Measurements from ENCODE around the gene KLRC1.
"Not testable (repeated sequence)": the region's sequence is repeated elsewhere in the genome, so short reads cannot be mapped to it uniquely, and the experiment has no call there.

The KLRC1 gene

DNA sequence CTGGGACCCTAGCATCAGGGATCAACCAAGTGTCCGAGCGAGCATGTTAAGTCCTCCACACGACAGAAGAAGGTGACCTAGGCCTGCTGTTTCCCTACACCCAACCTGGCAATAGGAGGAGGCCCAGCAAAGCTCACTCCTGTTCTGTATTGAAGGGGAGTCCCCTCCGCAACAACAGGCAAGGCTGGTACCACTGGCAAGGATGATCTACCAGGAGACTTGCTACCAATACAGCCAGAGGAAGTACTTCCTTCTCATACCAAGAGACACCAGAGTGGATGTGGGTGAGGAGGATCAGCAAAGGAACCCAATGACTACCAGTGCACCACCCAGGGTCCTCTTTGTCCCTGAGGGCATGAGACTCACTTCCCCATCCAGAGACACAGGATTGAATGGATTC is 4.9 kb downstream of the KLRC1 start:
- DNase-seq (ENCODE audit: low spot score in 2 of 2) (no peak), ATAC-seq (replicated peaks; ENCODE audit: extremely low read depth, poor library complexity, severe bottlenecking) (no peak)
- H3K27ac Mint-ChIP-seq (ENCODE audit: low read depth): no peak overlapping the region
- no peaks in the 10 kb centered on the region for H3K36me3 Mint-ChIP-seq (ENCODE audit: insufficient read depth)
- H3K4me3 Mint-ChIP-seq: no peak overlapping the region
- H3K9me3 Mint-ChIP-seq: no peaks in the 10 kb centered on the region
- no peaks in the 10 kb centered on the region for H3K4me1 Mint-ChIP-seq
- no peaks in the 10 kb centered on the region for H3K27me3 Mint-ChIP-seq

DNA sequence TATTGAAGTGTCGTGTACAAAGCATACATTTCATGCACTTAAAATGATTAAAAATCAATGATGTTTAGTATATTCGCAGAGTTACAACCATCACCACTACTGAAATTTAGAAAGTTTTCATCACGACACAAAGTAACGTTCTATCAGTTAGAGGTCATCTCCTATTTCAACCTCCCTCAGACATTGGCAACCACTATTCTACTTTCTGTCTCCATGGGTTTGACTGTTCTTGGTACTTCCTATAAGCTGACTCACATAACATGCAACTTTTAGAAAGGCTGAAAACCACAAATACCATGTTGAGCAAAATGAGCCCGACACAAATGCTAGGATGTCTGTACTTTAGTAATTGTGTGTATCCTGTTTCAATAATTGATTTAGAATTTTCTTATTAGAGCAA is 7.1 kb downstream of the KLRC1 start:
- H3K9me3 Mint-ChIP-seq; H3K27me3 Mint-ChIP-seq; DNase-seq (ENCODE audit: low spot score in 2 of 2); H3K4me1 Mint-ChIP-seq; H3K27ac Mint-ChIP-seq (ENCODE audit: low read depth); H3K4me3 Mint-ChIP-seq; H3K36me3 Mint-ChIP-seq (ENCODE audit: insufficient read depth): not testable (repeated sequence)
- peak; percentile 49 for ATAC-seq (replicated peaks; ENCODE audit: extremely low read depth, poor library complexity, severe bottlenecking)

DNA sequence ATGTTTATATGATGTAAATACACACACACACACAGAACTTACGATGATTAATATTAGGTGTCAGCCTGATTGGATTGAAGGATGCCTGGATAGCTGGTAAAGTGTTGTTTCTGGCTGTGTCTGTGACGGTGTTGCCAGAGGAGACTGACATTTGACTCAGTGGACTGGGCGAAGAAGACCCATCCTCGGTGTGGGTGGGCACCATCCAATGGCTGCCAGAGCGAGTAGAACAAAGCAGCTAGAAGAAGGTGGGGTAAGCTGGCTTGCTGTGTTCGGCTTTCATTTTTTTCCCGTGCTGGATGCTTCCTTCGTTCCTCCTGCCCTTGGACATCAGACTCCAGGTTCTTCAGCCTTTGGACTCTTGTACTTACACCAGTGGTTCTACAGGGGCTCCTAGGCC is 12.0 kb downstream of the KLRC1 start:
- DNase-seq (ENCODE audit: low spot score in 2 of 2); H3K27me3 Mint-ChIP-seq; ATAC-seq (replicated peaks; ENCODE audit: extremely low read depth, poor library complexity, severe bottlenecking); H3K4me1 Mint-ChIP-seq; H3K36me3 Mint-ChIP-seq (ENCODE audit: insufficient read depth); H3K9me3 Mint-ChIP-seq; H3K4me3 Mint-ChIP-seq; H3K27ac Mint-ChIP-seq (ENCODE audit: low read depth): not testable (repeated sequence)

DNA sequence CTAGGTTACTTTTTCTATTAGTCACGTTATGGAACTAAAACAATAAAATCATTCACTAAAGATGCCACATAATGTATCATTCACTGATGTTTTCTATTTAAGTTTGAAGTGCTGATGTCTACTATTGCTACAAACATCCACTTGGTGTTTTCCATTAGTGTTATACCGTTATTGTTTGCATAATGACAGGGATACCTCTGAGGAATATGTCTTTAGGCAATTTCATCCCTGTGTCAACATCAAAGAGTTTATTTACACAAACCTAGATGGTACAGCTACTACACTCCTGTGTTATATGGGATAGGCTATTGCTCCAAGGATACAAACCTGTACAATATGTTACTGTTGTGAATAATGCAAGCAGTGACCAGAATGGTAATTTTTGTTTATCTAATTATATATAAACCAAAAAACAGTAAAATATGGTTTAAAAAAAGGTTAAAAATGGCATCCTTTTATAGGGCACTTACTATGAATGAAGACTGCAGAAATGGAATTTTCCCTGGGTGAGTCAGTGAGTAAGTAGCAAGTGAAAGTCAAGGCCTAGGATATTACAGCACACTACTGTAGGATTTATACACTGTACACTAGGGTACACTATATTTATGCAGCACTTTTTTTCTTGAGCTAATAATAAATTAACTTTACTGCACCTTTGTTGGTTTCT is 13.4 kb downstream of the KLRC1 start:
- ATAC-seq (replicated peaks; ENCODE audit: extremely low read depth, poor library complexity, severe bottlenecking); H3K9me3 Mint-ChIP-seq; H3K4me1 Mint-ChIP-seq; H3K36me3 Mint-ChIP-seq (ENCODE audit: insufficient read depth); DNase-seq (ENCODE audit: low spot score in 2 of 2); H3K4me3 Mint-ChIP-seq; H3K27me3 Mint-ChIP-seq; H3K27ac Mint-ChIP-seq (ENCODE audit: low read depth): not testable (repeated sequence)

DNA sequence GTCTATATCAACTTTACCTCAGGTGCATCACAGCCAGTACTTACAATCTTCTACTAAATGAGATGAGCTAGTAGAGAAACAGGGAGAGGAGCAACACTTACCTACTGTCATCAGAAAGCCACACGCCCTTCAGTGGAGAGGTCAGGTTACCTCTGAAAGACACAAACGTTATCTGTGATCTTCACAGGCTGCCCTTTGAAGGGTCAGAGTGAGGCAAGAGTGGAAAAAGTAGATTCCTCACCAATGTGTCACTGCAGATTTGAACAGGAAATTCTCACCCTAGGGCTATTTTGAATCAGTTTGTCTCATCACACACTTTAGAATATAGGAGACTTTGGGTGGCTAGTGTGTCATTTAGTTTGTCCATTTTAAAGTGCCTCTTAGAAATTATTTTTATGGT is 15.6 kb downstream of the KLRC1 start:
- not testable (repeated sequence) for ATAC-seq (replicated peaks; ENCODE audit: extremely low read depth, poor library complexity, severe bottlenecking); H3K27ac Mint-ChIP-seq (ENCODE audit: low read depth)

DNA sequence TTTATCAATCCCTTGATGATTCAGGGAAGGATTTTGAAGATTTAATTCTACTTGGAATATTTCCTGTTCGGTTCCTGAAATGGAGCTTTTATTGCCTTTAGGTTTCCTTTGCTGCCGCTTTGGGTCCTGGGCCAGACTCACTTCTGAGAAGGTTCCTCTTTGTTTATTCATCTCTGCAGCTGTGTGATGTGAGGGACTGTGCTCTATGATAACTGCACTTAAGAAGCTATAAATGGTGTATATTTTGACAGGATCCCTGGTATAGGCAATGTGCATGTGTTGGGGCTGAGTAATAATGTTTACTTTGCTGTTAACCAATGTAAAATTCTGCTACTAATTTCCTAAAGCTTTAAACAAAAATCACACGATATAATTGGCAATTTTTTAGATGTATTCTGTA is 17.4 kb downstream of the KLRC1 start, which contains the start of gene KLRC2:
TSS of gene KLRC2 (minus strand) at position 195 of the 400 bp plus-strand sequence. CDS start at position 171, 24 bp downstream.
- H3K4me1 Mint-ChIP-seq; H3K27me3 Mint-ChIP-seq; H3K36me3 Mint-ChIP-seq (ENCODE audit: insufficient read depth); H3K27ac Mint-ChIP-seq (ENCODE audit: low read depth); DNase-seq (ENCODE audit: low spot score in 2 of 2); H3K4me3 Mint-ChIP-seq; H3K9me3 Mint-ChIP-seq: not testable (repeated sequence)
- ATAC-seq (replicated peaks; ENCODE audit: extremely low read depth, poor library complexity, severe bottlenecking): peak; percentile 54

More for the DNA sequence above, 15.6 kb downstream of the KLRC1 start:
- not testable (repeated sequence) for H3K9me3 Mint-ChIP-seq; H3K4me3 Mint-ChIP-seq; DNase-seq (ENCODE audit: low spot score in 2 of 2); H3K4me1 Mint-ChIP-seq; H3K36me3 Mint-ChIP-seq (ENCODE audit: insufficient read depth); H3K27me3 Mint-ChIP-seq

DNA sequence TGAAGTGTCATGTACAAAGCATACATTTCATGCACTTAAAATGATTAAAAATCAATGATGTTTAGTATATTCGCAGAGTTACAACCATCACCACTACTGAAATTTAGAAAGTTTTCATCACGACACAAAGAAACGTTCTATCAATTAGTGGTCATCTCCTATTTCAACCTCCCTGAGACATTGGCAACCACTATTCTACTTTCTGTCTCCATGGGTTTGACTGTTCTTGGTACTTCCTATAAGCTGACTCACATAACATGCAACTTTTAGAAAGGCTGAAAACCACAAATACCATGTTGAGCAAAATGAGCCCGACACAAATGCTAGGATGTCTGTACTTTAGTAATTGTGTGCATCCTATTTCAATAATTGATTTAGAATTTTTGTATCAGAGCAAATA is 22.6 kb downstream of the KLRC1 start:
- H3K4me3 Mint-ChIP-seq; H3K4me1 Mint-ChIP-seq; H3K9me3 Mint-ChIP-seq; H3K27ac Mint-ChIP-seq (ENCODE audit: low read depth); H3K36me3 Mint-ChIP-seq (ENCODE audit: insufficient read depth); DNase-seq (ENCODE audit: low spot score in 2 of 2); H3K27me3 Mint-ChIP-seq: not testable (repeated sequence)
- ATAC-seq (replicated peaks; ENCODE audit: extremely low read depth, poor library complexity, severe bottlenecking): peak; percentile 49

DNA sequence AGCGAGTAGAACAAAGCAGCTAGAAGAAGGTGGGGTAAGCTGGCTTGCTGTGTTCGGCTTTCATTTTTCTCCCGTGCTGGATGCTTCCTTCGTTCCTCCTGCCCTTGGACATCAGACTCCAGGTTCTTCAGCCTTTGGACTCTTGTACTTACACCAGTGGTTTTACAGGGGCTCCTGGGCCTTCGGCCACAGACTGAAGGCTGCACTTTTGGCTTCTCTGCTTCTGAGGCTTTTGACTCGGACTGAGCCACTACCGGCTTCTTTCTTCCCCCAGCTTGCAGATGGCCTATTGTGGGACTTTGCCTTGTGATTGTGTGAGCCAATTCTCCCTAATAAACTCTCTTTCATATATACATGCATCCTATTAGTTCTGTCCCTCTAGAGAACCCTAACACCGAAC is 27.2 kb downstream of the KLRC1 start:
- H3K36me3 Mint-ChIP-seq (ENCODE audit: insufficient read depth); H3K9me3 Mint-ChIP-seq; ATAC-seq (replicated peaks; ENCODE audit: extremely low read depth, poor library complexity, severe bottlenecking); H3K27me3 Mint-ChIP-seq; DNase-seq (ENCODE audit: low spot score in 2 of 2); H3K4me1 Mint-ChIP-seq; H3K4me3 Mint-ChIP-seq: not testable (repeated sequence)
- peak overlapping the region; percentile 51 for H3K27ac Mint-ChIP-seq (ENCODE audit: low read depth)

DNA sequence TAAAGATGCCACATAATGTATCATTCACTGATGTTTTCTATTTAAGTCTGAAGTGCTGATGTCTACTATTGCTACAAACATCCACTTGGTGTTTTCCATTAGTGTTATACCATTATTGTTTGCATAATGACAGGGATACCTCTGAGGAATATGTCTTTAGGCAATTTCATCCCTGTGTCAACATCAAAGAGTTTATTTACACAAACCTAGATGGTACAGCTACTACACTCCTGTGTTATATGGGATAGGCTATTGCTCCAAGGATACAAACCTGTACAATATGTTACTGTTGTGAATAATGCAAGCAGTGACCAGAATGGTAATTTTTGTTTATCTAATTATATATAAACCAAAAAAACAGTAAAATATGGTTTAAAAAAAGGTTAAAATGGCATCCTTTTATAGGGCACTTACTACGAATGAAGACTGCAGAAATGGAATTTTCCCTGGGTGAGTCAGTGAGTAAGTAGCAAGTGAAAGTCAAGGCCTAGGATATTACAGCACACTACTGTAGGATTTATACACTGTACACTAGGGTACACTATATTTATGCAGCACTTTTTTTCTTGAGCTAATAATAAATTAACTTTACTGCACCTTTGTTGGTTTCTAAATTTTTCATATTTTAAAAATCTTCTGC is 28.8 kb downstream of the KLRC1 start:
- H3K4me3 Mint-ChIP-seq; H3K9me3 Mint-ChIP-seq; ATAC-seq (replicated peaks; ENCODE audit: extremely low read depth, poor library complexity, severe bottlenecking); DNase-seq (ENCODE audit: low spot score in 2 of 2); H3K27ac Mint-ChIP-seq (ENCODE audit: low read depth); H3K27me3 Mint-ChIP-seq; H3K36me3 Mint-ChIP-seq (ENCODE audit: insufficient read depth); H3K4me1 Mint-ChIP-seq: not testable (repeated sequence)

DNA sequence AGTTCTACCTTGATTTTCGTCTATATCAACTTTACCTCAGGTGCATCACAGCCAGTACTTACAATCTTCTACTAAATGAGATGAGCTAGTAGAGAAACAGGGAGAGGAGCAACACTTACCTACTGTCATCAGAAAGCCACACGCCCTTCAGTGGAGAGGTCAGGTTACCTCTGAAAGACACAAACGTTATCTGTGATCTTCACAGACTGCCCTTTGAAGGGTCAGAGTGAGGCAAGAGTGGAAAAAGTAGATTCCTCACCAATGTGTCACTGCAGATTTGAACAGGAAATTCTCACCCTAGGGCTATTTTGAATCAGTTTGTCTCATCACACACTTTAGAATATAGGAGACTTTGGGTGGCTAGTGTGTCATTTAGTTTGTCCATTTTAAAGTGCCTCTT is 31.0 kb downstream of the KLRC1 start:
- H3K9me3 Mint-ChIP-seq; H3K4me3 Mint-ChIP-seq; H3K36me3 Mint-ChIP-seq (ENCODE audit: insufficient read depth); DNase-seq (ENCODE audit: low spot score in 2 of 2); H3K27me3 Mint-ChIP-seq; H3K4me1 Mint-ChIP-seq; H3K27ac Mint-ChIP-seq (ENCODE audit: low read depth); ATAC-seq (replicated peaks; ENCODE audit: extremely low read depth, poor library complexity, severe bottlenecking): not testable (repeated sequence)

DNA sequence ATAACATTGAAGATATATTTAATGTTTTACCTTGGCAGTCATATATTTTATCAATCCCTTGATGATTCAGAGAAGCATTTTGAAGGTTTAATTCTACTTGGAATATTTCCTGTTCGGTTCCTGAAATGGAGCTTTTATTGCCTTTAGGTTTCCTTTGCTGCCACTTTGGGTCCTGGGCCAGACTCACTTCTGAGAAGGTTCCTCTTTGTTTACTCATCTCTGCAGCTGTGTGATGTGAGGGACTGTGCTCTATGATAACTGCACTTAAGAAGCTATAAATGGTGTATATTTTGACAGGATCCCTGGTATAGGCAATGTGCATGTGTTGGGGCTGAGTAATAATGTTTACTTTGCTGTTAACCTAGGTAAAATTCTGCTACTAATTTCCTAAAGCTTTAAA is 32.8 kb downstream of the KLRC1 start, which contains the start of gene KLRC3:
TSS of gene KLRC3 (minus strand) at position 262 of the 400 bp plus-strand sequence. CDS start at position 217, 45 bp downstream.
- not testable (repeated sequence) for H3K36me3 Mint-ChIP-seq (ENCODE audit: insufficient read depth); H3K27ac Mint-ChIP-seq (ENCODE audit: low read depth); H3K27me3 Mint-ChIP-seq; ATAC-seq (replicated peaks; ENCODE audit: extremely low read depth, poor library complexity, severe bottlenecking); H3K4me1 Mint-ChIP-seq; H3K9me3 Mint-ChIP-seq; DNase-seq (ENCODE audit: low spot score in 2 of 2)
- H3K4me3 Mint-ChIP-seq: peak within 1 kb of the TSS; percentile 57

DNA sequence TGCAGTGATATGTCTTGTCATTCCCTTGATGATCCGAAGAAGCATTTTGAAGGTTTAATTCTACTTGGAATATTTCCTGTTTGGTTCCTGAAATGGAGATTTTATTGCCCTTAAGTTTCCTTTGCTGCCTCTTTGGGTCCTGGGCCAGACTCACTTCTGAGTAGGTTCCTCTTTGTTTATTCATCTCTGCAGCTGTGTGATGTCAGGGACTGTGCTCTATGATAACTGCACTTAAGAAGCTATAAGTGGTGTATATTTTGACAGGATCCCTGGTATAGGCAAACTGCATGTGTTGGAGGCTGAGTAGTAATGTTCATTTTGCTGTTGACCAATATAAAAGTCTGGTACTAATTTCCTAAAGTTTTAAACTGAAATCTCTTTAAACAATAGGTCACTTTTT is 43.8 kb downstream of the KLRC1 start, which contains the start of gene KLRC4:
TSS of gene KLRC4 (minus strand) at position 366 of the 400 bp plus-strand sequence. CDS start at position 184, 182 bp downstream.
- peak within 1 kb of the TSS; percentile 47 for H3K27ac Mint-ChIP-seq (ENCODE audit: low read depth)
- H3K9me3 Mint-ChIP-seq: no peaks in the 10 kb centered on the region
- peak within 1 kb of the TSS; percentile 88 for H3K4me3 Mint-ChIP-seq
- H3K4me1 Mint-ChIP-seq: peaks cover 17% of the 10 kb centered on the region
- H3K27me3 Mint-ChIP-seq: no peaks in the 10 kb centered on the region
- ATAC-seq (replicated peaks; ENCODE audit: extremely low read depth, poor library complexity, severe bottlenecking) (peak; percentile 82), DNase-seq (ENCODE audit: low spot score in 2 of 2) (no peak)
- peaks cover 27% of the 10 kb centered on the region for H3K36me3 Mint-ChIP-seq (ENCODE audit: insufficient read depth)

DNA sequence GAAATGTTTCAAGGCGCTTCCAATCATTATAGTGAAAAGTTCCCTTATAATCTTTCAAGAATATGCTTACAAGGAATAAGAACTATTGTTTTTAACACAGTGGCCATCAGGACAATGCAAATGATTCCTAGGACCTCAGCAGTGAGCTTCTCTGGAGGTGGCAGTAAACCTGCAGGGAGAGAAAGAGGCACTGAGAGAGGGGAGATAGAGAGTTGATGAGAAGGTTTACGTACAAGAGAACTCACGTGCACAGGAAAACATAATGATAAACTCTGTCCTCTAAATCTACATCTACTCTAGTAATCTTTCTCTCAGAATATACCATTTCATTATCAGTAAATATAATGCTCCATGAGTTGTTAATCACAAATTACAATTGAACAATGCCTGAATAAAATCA is 44.3 kb downstream of the KLRC1 start:
- DNase-seq (ENCODE audit: low spot score in 2 of 2) (no peak), ATAC-seq (replicated peaks; ENCODE audit: extremely low read depth, poor library complexity, severe bottlenecking) (peak; percentile 11)
- peak overlapping the region; percentile 47 for H3K27ac Mint-ChIP-seq (ENCODE audit: low read depth)
- no peaks in the 10 kb centered on the region for H3K9me3 Mint-ChIP-seq
- H3K36me3 Mint-ChIP-seq (ENCODE audit: insufficient read depth): peaks cover 30% of the 10 kb centered on the region
- no peaks in the 10 kb centered on the region for H3K27me3 Mint-ChIP-seq
- peaks cover 17% of the 10 kb centered on the region for H3K4me1 Mint-ChIP-seq
- H3K4me3 Mint-ChIP-seq: peak overlapping the region; percentile 88

Data from central memory CD8-positive, alpha-beta T cell (primary cell).